Activated naive CD4-positive, alpha-beta T cell treated with anti-CD3 and anti-CD28 coated beads, Interleukin-2, amount 50 U/mL, for 24 hours (primary cell): ENCODE data around the gene TM4SF1.
"Not testable (repeated sequence)": the region's sequence is repeated elsewhere in the genome, so short reads cannot be mapped to it uniquely, and the experiment has no call there.

ENCODE experiments used
- H3K27ac Mint-ChIP-seq: one replicate; pipeline ENCODE4 v1.8.0; 2021; ENCODE audit warnings: mild to moderate bottlenecking, mixed read lengths
- H3K27me3 Mint-ChIP-seq: one replicate; pipeline ENCODE4 v1.8.0; 2021; ENCODE audit warnings: mixed read lengths
- H3K36me3 Mint-ChIP-seq: one replicate; pipeline ENCODE4 v1.8.0; 2021; ENCODE audit warnings: mixed read lengths
- H3K4me1 Mint-ChIP-seq: one replicate; pipeline ENCODE4 v1.8.0; 2021; ENCODE audit warnings: mixed read lengths
- H3K4me3 Mint-ChIP-seq: one replicate; pipeline ENCODE4 v1.8.0; 2021; ENCODE audit warnings: mild to moderate bottlenecking, mixed read lengths
- H3K9me3 Mint-ChIP-seq: one replicate; pipeline ENCODE4 v1.8.0; 2021; ENCODE audit warnings: mixed read lengths

TM4SF1 gene

GRCh38 chr3:149342413-149343380 is 34.8 kb downstream of the TM4SF1 start:
- Mint-ChIP-seq H3K27me3 (peaks cover 23% of the 10 kb centered on the region), H3K27ac (peak overlapping the region; percentile 42), H3K4me1 (no peaks in the 10 kb centered on the region), H3K4me3 (no peak overlapping the region), H3K36me3 (no peaks in the 10 kb centered on the region), H3K9me3 (no peaks in the 10 kb centered on the region)

GRCh38 chr3:149340310-149340933 is 37.0 kb downstream of the TM4SF1 start:
- H3K4me3 Mint-ChIP-seq, result no peak overlapping the region
- H3K27me3 Mint-ChIP-seq, result peaks cover 14% of the 10 kb centered on the region
- H3K4me1 Mint-ChIP-seq, result no peaks in the 10 kb centered on the region
- H3K9me3 Mint-ChIP-seq, result no peaks in the 10 kb centered on the region
- no peak overlapping the region for H3K27ac Mint-ChIP-seq
- no peaks in the 10 kb centered on the region for H3K36me3 Mint-ChIP-seq

- H3K27me3 Mint-ChIP-seq, result peaks cover 14% of the 10 kb centered on the region
- H3K4me3 Mint-ChIP-seq, result no peak overlapping the region
- H3K27ac Mint-ChIP-seq, result no peak overlapping the region
- no peaks in the 10 kb centered on the region for H3K9me3 Mint-ChIP-seq
- no peaks in the 10 kb centered on the region for H3K4me1 Mint-ChIP-seq
- no peaks in the 10 kb centered on the region for H3K36me3 Mint-ChIP-seq
Observed at GRCh38 chr3:149339931-149340309, 37.5 kb downstream of the TM4SF1 start.

GRCh38 chr3:149337486-149337885 is 40.0 kb downstream of the TM4SF1 start:
- peaks cover 14% of the 10 kb centered on the region for H3K27me3 Mint-ChIP-seq
- H3K27ac Mint-ChIP-seq, H3K36me3 Mint-ChIP-seq, H3K4me3 Mint-ChIP-seq, H3K9me3 Mint-ChIP-seq, H3K4me1 Mint-ChIP-seq: not testable (repeated sequence)

- H3K4me3 Mint-ChIP-seq, result no peak overlapping the region
Observed at GRCh38 chr3:149336925-149337324, 40.5 kb downstream of the TM4SF1 start.

GRCh38 chr3:149333176-149333859 is 44.1 kb downstream of the TM4SF1 start, which contains the start of gene TM4SF18:
Gene TM4SF18 (minus strand): TSS chr3:149333636. CDS start chr3:149333382, 254 bp downstream.
- Mint-ChIP-seq H3K36me3 (no peaks in the 10 kb centered on the region), H3K4me3 (no peak within 1 kb of the TSS), H3K27me3 (peaks cover 4% of the 10 kb centered on the region), H3K27ac (no peak within 1 kb of the TSS), H3K4me1 (no peaks in the 10 kb centered on the region), H3K9me3 (no peaks in the 10 kb centered on the region)

More at GRCh38 chr3:149336925-149337324, 40.5 kb downstream of the TM4SF1 start:
- no peaks in the 10 kb centered on the region for H3K9me3 Mint-ChIP-seq
- no peaks in the 10 kb centered on the region for H3K36me3 Mint-ChIP-seq
- H3K27ac Mint-ChIP-seq, result no peak overlapping the region
- peaks cover 14% of the 10 kb centered on the region for H3K27me3 Mint-ChIP-seq
- H3K4me1 Mint-ChIP-seq, result no peaks in the 10 kb centered on the region

- Mint-ChIP-seq H3K36me3 (no peaks in the 10 kb centered on the region), H3K27ac (no peak overlapping the region)
Observed at GRCh38 chr3:149332771-149333170, 44.7 kb downstream of the TM4SF1 start.

GRCh38 chr3:149332227-149332765 is 45.2 kb downstream of the TM4SF1 start:
- Mint-ChIP-seq H3K9me3 (no peaks in the 10 kb centered on the region), H3K4me3 (no peak overlapping the region), H3K27me3 (peaks cover 3% of the 10 kb centered on the region), H3K27ac (no peak overlapping the region), H3K4me1 (no peaks in the 10 kb centered on the region), H3K36me3 (no peaks in the 10 kb centered on the region)

More at GRCh38 chr3:149332771-149333170, 44.7 kb downstream of the TM4SF1 start:
- Mint-ChIP-seq H3K27me3 (peaks cover 3% of the 10 kb centered on the region), H3K4me1 (no peaks in the 10 kb centered on the region), H3K4me3 (no peak overlapping the region), H3K9me3 (no peaks in the 10 kb centered on the region)

- H3K36me3 Mint-ChIP-seq, result no peaks in the 10 kb centered on the region
- H3K27me3 Mint-ChIP-seq, result peaks cover 3% of the 10 kb centered on the region
- H3K27ac Mint-ChIP-seq, result no peak overlapping the region
- H3K4me3 Mint-ChIP-seq, result no peak overlapping the region
- H3K9me3 Mint-ChIP-seq, result no peaks in the 10 kb centered on the region
- no peaks in the 10 kb centered on the region for H3K4me1 Mint-ChIP-seq
Observed at GRCh38 chr3:149331396-149331795, 46.1 kb downstream of the TM4SF1 start.

GRCh38 chr3:149330609-149331331 is 46.7 kb downstream of the TM4SF1 start:
- Mint-ChIP-seq H3K4me1 (no peaks in the 10 kb centered on the region), H3K27me3 (peaks cover 3% of the 10 kb centered on the region), H3K4me3 (no peak overlapping the region), H3K36me3 (no peaks in the 10 kb centered on the region), H3K9me3 (no peaks in the 10 kb centered on the region), H3K27ac (no peak overlapping the region)

GRCh38 chr3:149327156-149327555 is 50.3 kb downstream of the TM4SF1 start:
- Mint-ChIP-seq H3K27me3 (peaks cover 7% of the 10 kb centered on the region), H3K4me1 (no peaks in the 10 kb centered on the region), H3K9me3 (no peaks in the 10 kb centered on the region), H3K36me3 (no peaks in the 10 kb centered on the region), H3K4me3 (no peak overlapping the region), H3K27ac (no peak overlapping the region)

- peaks cover 7% of the 10 kb centered on the region for H3K27me3 Mint-ChIP-seq
- no peaks in the 10 kb centered on the region for H3K4me1 Mint-ChIP-seq
- no peak overlapping the region for H3K4me3 Mint-ChIP-seq
- H3K36me3 Mint-ChIP-seq, result no peaks in the 10 kb centered on the region
- H3K9me3 Mint-ChIP-seq, result no peaks in the 10 kb centered on the region
- H3K27ac Mint-ChIP-seq, result no peak overlapping the region
Observed at GRCh38 chr3:149325581-149325980, 51.9 kb downstream of the TM4SF1 start.

- Mint-ChIP-seq H3K4me3 (no peak overlapping the region), H3K36me3 (no peaks in the 10 kb centered on the region), H3K27ac (no peak overlapping the region), H3K27me3 (peaks cover 7% of the 10 kb centered on the region), H3K9me3 (no peaks in the 10 kb centered on the region), H3K4me1 (no peaks in the 10 kb centered on the region)
Observed at GRCh38 chr3:149324332-149324731, 53.1 kb downstream of the TM4SF1 start.

- Mint-ChIP-seq H3K4me3 (no peak overlapping the region), H3K36me3 (no peaks in the 10 kb centered on the region), H3K27me3 (peaks cover 10% of the 10 kb centered on the region), H3K4me1 (no peaks in the 10 kb centered on the region), H3K27ac (no peak overlapping the region), H3K9me3 (no peaks in the 10 kb centered on the region)
Observed at GRCh38 chr3:149321640-149322039, 55.8 kb downstream of the TM4SF1 start.

GRCh38 chr3:149321136-149321535 is 56.3 kb downstream of the TM4SF1 start:
- no peaks in the 10 kb centered on the region for H3K36me3 Mint-ChIP-seq
- H3K27me3 Mint-ChIP-seq, result peaks cover 10% of the 10 kb centered on the region
- H3K4me1 Mint-ChIP-seq, result no peaks in the 10 kb centered on the region
- H3K27ac Mint-ChIP-seq, result no peak overlapping the region
- no peak overlapping the region for H3K4me3 Mint-ChIP-seq
- H3K9me3 Mint-ChIP-seq, result no peaks in the 10 kb centered on the region
